GM23338 (cell line): ENCODE results near the gene UBAP1L.

Experiments used
- EZH2 ChIP-seq: fragments of 200-600 bp; sonication (generic); IDR thresholded peaks from one replicate; pipeline ENCODE4 v1.8.0; 2017; ENCODE audit warnings: antibody characterized with exemption, mild to moderate bottlenecking, low read depth; ENCODE audit not compliant: unreplicated experiment
- POLR2AphosphoS5 ChIP-seq: IDR thresholded peaks from 2 replicates; pipeline ENCODE4 v1.6.1; 2016; ENCODE audit warnings: antibody characterized with exemption, low read depth
- TF ChIP-seq, protein P1 (sequence below), 2 experiments: fragments of 200-600 bp in 1 of 2; sonication (generic) in 1 of 2; conservative IDR thresholded peaks; 2 replicates each; pipeline versions ENCODE4 v1.5.1 to v1.6.1; 2016 to 2017; ENCODE audit warnings: antibody characterized with exemption in 2 of 2, low read depth in 2 of 2, mild to moderate bottlenecking in 2 of 2, moderate library complexity in 1 of 2

DNA sequence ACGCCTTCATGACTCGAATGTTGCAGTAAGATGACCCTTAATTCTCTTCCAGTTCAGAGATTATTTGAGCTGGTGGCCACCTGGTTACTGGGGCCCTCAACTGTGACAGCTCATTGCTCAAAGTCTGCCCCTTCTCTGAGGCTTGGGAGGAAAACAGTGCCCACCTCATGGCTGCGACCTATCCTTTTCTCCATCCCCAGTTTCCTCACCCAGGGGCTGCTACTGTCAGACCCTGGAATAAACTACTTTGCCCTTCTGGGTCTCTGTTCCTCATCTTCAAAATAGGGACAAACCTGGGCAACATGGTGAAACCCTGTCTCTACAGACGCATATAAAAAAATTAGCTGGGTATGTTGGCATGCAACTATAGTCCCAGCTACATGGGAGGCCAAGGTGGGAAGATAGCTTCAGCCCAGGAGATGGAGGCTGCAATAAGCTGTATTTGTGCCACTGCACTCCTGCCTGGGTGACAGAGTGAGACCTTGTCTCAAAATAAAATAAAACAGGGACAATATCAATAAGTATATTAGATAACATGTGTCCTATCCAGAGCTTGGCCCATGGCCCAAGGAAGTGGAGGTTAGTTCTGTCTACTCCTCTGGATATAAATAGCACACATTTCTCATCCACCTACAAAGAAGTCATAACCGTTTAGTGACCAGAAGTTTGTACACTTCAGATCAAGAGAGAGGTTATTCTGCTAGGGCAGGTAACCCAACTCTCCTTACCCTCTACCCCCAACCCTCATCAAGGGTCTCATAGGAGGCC is 45.0 kb downstream of the UBAP1L start:
- TF ChIP-seq, protein P1, sequence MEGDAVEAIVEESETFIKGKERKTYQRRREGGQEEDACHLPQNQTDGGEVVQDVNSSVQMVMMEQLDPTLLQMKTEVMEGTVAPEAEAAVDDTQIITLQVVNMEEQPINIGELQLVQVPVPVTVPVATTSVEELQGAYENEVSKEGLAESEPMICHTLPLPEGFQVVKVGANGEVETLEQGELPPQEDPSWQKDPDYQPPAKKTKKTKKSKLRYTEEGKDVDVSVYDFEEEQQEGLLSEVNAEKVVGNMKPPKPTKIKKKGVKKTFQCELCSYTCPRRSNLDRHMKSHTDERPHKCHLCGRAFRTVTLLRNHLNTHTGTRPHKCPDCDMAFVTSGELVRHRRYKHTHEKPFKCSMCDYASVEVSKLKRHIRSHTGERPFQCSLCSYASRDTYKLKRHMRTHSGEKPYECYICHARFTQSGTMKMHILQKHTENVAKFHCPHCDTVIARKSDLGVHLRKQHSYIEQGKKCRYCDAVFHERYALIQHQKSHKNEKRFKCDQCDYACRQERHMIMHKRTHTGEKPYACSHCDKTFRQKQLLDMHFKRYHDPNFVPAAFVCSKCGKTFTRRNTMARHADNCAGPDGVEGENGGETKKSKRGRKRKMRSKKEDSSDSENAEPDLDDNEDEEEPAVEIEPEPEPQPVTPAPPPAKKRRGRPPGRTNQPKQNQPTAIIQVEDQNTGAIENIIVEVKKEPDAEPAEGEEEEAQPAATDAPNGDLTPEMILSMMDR (conservative IDR thresholded peaks at IDR 0.05; ENCODE audit: low read depth in 2 of 2), result no peak
- no peak for TF ChIP-seq POLR2AphosphoS5
- TF ChIP-seq EZH2, result no peak
